ENCODE results near the gene ARRDC1.

GRCh38 chr9:137570566-137570965 is 34.9 kb upstream of the ARRDC1 start:
- no peak for TF ChIP-seq CTCF (IDR thresholded peaks at IDR 0.05)
- TF ChIP-seq POLR2A (IDR thresholded peaks at IDR 0.05): no peak
